ENCODE results near the gene SPACA7.
"Not testable (repeated sequence)": the region's sequence is repeated elsewhere in the genome, so short reads cannot be mapped to it uniquely, and the experiment has no call there.

The SPACA7 gene

GRCh38 chr13:112416647-112417046 lies 40.5 kb downstream of the SPACA7 start:
- TF ChIP-seq CTCF (IDR thresholded peaks at IDR 0.05; ENCODE audit: insufficient read depth, low read depth, low read length, missing control alignments), result no peak
- no peak for DNase-seq (ENCODE audit: low read depth)
- H3K4me3 ChIP-seq (ENCODE audit: low read depth, low read length), result no peak overlapping the region

- no peak for DNase-seq (ENCODE audit: low read depth)
- H3K4me3 ChIP-seq (ENCODE audit: low read depth, low read length), result no peak overlapping the region
- no peak for TF ChIP-seq CTCF (IDR thresholded peaks at IDR 0.05; ENCODE audit: insufficient read depth, low read depth, low read length, missing control alignments)
Measured at GRCh38 chr13:112417079-112417478, 40.9 kb downstream of the SPACA7 start.

GRCh38 chr13:112424098-112424497 lies 47.9 kb downstream of the SPACA7 start:
- no peak overlapping the region for H3K4me3 ChIP-seq (ENCODE audit: low read depth, low read length)
- TF ChIP-seq CTCF (IDR thresholded peaks at IDR 0.05; ENCODE audit: insufficient read depth, low read depth, low read length, missing control alignments), result no peak
- DNase-seq (ENCODE audit: low read depth), result no peak

- no peak for DNase-seq (ENCODE audit: low read depth)
- no peak overlapping the region for H3K4me3 ChIP-seq (ENCODE audit: low read depth, low read length)
- no peak for TF ChIP-seq CTCF (IDR thresholded peaks at IDR 0.05; ENCODE audit: insufficient read depth, low read depth, low read length, missing control alignments)
Measured at GRCh38 chr13:112428704-112429103, 52.5 kb downstream of the SPACA7 start.

- TF ChIP-seq CTCF (IDR thresholded peaks at IDR 0.05; ENCODE audit: insufficient read depth, low read depth, low read length, missing control alignments), result no peak
- H3K4me3 ChIP-seq (ENCODE audit: low read depth, low read length), result no peak overlapping the region
- no peak for DNase-seq (ENCODE audit: low read depth)
Measured at GRCh38 chr13:112431734-112432133, 55.6 kb downstream of the SPACA7 start.

GRCh38 chr13:112432734-112433133 lies 56.6 kb downstream of the SPACA7 start:
- H3K4me3 ChIP-seq (ENCODE audit: low read depth, low read length); DNase-seq (ENCODE audit: low read depth): not testable (repeated sequence)

- not testable (repeated sequence) for DNase-seq (ENCODE audit: low read depth); H3K4me3 ChIP-seq (ENCODE audit: low read depth, low read length)
Measured at GRCh38 chr13:112433517-112433916, 57.4 kb downstream of the SPACA7 start.

- no peak overlapping the region for H3K4me3 ChIP-seq (ENCODE audit: low read depth, low read length)
- TF ChIP-seq CTCF (IDR thresholded peaks at IDR 0.05; ENCODE audit: insufficient read depth, low read depth, low read length, missing control alignments), result no peak
- DNase-seq (ENCODE audit: low read depth), result no peak
Measured at GRCh38 chr13:112434032-112434431, 57.9 kb downstream of the SPACA7 start.
